ENCODE results near the gene APBA2.

DNA sequence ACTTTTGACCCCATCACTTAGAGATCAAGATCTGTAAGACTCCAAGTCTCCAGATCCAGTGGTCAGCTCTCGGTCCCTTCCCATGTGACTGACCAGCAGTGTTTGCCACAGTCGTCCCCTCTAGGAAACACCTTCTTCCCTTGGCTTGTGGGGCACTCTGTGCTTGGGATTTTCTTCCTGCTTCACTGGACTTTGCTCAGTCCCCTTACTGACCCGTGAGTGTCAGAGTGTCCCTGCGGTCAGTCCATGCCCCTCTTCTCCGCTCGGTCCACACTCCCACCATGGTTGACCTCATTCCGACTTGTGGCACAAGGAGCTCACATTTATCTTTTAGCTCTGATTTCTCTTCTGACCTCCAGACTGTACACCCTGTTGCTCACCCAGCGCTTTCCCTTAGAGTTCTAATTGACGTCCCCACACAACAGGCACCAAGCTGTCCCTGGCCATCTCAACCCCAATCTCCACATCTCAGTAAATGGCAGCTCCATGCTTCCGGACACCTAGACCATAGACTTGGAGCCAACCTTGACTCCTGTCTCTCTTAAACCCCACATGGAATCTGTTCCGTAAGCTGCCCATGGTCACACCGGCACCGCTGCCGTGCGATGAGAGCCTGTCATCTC, 67.9 kb downstream of the APBA2 start:
- TF ChIP-seq, protein P1, sequence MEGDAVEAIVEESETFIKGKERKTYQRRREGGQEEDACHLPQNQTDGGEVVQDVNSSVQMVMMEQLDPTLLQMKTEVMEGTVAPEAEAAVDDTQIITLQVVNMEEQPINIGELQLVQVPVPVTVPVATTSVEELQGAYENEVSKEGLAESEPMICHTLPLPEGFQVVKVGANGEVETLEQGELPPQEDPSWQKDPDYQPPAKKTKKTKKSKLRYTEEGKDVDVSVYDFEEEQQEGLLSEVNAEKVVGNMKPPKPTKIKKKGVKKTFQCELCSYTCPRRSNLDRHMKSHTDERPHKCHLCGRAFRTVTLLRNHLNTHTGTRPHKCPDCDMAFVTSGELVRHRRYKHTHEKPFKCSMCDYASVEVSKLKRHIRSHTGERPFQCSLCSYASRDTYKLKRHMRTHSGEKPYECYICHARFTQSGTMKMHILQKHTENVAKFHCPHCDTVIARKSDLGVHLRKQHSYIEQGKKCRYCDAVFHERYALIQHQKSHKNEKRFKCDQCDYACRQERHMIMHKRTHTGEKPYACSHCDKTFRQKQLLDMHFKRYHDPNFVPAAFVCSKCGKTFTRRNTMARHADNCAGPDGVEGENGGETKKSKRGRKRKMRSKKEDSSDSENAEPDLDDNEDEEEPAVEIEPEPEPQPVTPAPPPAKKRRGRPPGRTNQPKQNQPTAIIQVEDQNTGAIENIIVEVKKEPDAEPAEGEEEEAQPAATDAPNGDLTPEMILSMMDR (IDR thresholded peaks at IDR 0.05): no peak
- no peak for TF ChIP-seq POLR2A (IDR thresholded peaks at IDR 0.05)
